Measurements from ENCODE around the gene UBXN10.

Gene UBXN10

DNA sequence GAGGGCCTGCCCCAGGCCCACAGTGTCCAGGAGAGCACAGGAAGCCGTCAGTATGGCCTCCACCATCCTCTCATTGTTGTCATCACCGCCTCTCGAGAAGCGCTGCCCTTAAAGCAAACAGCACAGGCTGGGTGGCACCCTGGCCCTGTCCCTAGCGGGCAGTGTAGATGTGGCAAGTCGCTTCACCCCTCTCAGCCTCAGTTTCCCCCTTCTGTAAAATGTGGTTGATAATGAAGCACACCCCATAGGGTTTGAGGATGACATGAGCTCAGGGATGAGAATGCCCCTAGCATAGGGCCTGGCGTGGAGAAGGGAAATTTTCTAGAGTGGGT is 33.3 kb upstream of the UBXN10 start:
- DNase-seq, result no peak

DNA sequence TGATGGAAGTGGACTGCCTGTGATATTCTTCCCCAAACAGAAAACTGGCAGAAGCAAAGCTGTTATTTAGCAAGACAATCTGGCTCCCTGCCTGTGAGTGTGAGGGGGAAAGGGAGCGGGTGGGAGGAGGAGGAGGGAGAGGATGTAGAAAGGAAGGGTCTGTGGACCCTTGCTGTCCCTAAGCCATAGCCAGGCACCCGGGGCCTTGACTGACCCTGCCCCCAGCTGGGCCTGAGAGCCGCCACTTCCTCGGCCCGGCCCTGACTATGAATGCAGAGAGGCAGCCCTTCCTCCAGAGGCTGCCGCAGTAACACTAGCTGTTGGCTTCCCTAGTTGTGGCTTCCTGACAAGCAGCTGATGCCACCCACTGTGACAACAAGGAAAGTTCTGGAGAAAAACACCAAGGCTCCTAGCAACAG is 32.9 kb upstream of the UBXN10 start:
- DNase-seq, result no peak

DNA sequence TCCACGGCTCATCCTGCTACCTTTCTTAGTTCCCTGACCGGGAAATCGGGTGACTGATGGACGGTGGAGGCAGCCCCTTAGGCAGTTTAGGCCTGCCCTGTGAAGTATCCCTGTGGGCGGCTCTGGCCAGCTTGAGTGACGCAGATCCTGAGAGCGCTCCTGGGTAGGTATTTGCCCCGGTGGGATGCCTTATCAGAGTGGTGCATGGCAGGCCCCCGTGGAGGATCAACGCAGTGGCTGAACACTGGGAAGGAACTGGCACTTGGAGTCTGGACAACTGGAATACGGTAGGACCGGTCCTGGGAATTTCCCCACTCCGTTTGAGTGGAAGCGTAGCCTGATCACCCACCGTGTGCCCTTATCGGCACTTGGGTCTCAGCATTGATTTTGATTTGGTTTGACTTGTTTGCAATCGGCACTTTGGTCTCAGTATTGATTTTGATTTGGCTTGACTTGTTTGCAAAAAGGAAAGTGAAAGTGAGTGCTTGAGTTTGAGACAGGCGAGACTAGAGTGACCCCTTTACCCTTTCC is 31.5 kb upstream of the UBXN10 start:
- no peak for DNase-seq

DNA sequence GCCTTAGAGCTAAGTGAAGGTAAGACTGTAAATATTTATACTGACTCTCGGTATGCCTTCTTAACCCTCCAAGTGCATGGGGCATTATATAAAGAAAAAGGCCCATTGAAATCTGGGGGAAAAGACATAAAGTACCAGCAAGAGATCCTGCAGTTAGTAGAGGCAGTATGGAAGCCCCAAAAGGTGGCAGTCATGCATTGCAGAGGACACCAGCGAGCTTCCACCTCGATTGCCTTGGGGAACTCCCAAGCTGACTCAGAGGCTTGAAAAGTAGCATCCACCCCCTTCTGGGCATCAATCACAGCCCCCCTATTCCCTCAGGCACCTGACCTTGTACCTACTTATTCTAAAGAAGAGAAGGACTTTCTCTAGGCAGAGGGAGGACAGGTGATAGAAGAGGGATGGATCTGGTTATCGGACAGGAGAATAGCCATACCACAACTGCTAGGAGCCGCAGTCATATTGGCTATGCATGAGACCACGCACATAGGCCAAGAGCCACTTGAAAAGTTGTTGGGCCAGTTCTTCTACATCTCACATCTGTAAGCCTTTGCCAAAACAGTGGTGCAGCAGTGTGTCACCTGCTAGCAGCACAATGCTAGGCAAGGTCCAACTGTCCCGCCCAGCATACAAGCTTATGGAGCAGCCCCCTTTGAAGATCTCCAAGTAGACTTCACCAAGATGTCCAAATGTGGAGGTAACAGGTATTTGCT is 27.4 kb upstream of the UBXN10 start:
- no peak for DNase-seq

DNA sequence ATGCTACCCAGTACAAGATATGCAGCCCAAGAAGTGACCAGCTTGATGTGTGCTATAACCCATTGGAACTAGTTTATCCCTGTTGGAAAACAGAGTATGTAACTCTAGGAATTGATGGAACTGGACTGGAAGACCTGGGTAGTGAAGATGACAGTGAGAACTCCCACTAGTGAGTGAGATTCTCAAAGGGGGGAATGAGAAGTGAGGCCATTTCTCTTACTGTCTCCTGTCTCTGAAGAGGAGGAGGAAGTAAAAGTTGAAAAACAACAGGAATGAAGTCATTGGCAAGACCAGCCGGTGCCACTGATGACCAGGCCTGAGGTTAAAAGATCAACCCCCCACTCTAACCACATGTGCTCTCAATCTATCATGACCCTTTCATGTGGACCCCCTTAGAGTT is 25.9 kb upstream of the UBXN10 start:
- DNase-seq, result no peak

DNA sequence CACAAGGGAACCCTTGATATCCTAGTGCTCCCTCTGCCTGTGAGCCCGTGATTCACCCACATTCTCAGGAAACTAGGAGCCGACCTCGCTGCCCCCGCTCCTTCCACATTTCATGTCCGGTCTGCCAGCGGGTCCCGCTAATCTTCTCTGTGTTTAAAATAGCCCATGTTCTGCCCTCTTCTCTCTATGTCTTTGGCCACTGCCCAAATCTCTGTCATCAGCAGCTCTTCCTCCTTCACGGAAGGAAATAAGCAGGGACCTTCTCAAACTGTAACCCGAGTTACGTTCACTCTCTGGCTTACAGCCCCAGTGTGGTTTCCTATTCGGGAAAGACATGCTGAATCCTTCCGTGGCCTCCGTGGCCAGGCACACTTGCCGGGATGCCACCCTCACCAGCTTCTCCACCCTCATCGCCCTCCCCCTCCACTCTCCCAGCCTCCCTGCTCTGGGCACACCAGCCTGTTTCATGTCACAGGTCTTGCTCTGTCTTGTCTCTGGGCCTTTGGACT is 21.1 kb upstream of the UBXN10 start:
- no peak for DNase-seq

DNA sequence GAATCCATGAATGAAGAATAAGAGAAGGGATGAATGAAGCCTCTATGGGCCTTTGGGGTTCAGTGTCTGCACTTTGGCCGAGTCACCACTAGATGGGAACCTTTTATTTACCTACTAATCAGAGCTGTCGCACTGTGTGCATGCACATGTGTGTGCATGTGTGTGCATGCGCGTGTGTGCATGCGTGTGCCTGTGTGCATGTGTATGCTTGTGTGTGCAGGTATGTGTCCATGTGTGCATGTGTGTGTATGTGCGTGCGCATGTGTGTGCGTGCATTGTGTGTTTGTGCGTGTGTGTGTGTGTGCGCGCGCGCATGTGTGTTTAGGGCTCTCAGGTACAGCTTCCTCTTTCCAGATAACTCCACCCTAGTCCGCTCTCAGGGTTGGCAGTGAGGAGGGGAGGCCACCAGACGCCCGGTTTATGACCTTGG is 20.4 kb upstream of the UBXN10 start:
- DNase-seq, result no peak

DNA sequence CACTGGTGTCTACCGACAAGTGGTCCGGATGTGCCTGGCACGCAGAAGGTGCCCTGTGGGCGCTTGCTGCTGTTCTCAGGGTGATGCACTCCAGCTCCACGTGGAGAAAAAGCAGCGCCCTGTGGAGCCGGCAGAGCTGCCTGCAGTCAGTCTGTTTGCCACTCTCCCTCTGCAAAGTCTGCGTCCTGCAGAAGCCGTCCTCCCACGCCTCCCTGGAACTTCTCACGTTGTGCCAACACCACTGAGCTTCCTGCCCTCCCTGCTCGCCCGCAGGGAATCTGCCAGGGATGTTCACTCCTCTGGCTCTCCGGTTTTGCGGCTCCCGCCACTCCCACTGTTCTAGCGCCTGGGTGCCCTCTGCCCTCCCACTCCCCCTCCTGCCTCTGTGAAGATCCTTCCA is 19.8 kb upstream of the UBXN10 start:
- DNase-seq, result no peak

DNA sequence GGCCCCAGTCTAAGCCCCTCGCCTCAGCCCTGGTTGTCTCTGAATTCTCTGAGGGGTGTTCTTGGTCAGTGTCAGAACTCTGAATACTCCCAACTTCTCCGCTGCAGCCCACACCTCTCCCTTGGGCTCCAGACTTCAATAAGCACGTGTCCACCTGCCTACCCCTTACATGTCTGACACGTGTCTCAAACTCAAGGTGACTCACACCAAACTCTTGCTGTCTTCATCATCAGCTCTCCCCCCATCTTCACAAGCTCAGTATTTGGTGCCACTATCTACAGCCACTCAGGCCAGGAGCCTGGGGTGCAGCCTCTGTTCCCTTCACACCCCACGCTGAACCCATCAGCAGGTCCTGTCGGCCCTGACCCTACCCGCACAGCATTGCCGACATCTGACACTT is 18.8 kb upstream of the UBXN10 start:
- DNase-seq, result no peak

DNA sequence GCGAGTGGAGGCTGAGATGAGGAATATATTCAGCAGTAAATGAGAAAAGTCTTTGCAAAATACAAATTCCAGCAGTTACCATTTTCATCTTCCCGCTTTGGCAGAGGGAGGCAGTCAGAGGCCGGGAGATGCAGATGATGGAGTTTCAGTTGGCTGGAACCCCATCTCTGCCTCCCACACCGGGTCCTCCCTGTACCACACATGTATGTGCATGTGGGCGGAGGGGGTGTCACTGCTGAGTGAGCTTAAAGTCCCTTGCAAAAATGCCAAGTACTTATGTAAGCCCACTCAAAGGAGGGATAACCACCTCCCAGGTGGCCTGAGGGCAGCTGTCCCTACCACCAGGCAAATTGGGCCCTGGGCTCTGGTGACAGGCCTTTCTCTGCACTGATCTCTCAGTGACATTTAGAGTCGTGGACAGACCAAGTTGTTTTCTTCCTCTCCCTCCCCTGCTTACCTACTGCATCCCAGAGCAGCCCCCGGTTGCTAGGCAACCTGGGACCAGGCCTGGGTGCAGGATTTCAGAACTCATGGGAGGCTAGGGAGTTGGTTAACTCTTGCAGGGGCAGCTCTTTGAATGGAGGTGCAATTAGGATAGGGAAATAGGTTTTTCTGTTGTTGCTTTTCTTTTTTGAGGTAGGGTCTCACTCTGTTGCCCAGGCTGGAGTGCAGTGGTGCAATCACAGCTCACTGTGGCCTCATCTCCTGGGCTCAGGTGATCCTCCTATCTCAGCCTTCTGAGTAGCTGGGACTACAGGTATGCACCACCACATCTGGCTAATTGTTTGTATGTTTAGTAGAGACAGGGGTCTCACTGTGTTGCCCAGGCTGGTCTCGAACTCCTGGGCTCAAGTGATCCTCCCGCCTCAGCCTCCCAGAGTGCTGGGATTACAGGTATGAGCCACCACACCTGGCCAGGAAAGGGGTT is 17.1 kb upstream of the UBXN10 start:
- DNase-seq, result no peak

DNA sequence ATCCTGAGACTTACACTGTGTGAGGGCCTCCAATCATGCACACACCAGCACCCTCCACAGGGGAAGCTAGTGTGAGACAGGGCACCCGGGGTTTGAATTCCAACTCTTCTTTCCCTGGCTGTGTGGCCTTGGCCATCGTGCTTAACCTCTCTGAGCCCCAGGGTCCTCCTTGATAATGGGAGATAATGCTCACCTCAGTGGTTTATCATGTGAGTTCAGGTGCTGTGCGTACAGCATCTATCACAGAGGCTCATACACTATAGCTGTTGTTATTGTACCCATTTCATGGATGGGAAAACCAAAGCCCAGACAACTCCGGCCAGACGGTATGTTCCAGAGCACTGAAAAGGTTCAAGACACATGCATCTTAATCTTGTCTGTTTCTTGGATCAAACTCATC is 16.0 kb upstream of the UBXN10 start:
- no peak for DNase-seq

DNA sequence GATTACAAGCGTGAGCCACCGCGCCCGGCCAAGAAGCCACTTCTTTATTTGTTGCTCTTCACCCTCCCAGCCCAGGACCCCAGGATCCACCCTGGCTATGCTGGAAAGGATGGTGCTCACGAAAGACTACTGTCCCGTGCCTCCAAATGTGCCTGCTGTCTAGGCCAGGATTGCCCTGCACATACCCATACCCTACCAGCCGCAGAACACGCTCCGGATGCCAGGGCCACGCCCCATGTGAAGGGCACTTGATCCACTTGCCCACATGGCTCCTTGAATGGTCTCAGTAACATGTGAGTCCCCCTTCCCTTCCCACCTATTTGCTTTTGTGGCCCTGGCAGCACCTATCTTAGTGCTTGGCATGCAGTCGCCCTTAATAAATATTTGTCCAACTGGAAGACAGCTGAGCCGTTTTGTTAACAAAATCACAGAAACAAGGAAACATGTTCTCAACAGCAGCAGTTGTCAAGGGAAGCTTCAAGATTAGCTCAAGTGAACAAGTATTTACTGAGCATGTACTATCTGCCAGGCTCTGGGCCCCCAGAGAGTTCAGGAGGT is 13.8 kb upstream of the UBXN10 start:
- no peak for DNase-seq

DNA sequence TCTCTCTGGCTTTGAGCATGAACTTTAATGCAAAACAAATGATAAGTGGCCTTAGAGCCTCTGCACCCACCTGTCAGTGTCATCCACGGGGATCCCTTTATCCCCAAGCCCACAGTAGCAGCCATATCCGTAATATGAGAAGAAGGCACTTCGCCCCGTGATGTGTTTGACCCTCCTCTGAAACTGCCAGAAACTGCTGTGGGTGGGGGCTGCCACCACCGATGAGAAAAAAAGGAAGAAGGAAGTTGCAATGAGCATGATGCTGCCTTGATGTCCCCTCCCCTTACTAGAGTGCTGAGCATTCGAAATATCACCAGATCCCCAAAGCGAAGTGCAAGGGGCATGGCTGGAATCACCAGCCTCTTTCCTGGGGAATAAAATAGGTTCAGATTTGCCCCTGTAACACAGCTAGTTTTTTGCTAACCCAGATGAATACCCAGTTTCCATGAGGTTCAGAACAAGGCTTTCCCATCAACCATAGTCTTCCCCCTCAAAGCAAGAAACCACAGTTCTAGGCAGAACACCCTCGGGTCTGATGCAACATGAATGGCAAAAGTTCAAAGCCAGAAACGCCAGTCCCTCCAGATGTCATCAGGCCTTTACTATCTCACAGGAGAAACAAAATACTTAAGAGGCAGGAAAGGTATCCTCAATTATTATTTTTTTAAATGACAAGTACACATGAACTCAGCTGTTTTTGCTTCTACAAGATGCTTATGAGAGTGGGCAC is 10.8 kb upstream of the UBXN10 start:
- DNase-seq, result no peak

DNA sequence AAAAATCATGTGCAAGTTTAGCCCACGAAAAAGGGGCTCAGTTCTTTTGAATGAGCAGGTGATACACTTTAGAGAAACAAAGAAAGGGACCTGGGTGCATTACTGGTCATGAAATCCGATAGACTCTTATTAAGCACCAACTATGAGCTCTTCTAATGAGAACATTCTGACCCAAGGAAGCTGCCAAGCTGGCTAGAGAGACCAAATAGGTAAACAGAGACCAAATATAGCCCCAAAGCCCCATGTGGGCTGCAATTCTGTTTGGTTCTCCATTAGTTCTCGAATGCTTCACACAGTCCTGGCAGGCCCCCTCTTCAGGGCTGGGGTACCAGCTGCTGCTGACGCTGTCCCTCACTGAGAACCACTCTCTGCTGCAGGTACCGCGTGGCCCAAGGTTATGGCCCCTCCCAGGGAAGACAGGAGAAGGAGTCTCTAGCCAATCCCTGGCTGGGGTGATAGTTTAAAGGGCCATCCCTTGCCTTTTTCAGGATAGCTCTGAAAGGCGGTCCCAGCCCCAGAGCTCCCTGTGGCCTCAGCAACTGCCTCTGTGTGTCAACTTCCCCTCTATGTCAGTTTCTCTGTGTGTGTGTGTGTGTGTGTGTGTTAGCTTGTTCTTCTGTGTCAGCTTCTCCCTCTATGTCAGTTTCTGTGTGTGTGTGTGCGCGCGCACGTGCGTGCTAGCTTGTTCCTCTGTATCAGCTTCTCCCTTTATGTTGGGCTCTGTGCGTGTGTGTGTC is 7.1 kb upstream of the UBXN10 start:
- DNase-seq, result no peak

DNA sequence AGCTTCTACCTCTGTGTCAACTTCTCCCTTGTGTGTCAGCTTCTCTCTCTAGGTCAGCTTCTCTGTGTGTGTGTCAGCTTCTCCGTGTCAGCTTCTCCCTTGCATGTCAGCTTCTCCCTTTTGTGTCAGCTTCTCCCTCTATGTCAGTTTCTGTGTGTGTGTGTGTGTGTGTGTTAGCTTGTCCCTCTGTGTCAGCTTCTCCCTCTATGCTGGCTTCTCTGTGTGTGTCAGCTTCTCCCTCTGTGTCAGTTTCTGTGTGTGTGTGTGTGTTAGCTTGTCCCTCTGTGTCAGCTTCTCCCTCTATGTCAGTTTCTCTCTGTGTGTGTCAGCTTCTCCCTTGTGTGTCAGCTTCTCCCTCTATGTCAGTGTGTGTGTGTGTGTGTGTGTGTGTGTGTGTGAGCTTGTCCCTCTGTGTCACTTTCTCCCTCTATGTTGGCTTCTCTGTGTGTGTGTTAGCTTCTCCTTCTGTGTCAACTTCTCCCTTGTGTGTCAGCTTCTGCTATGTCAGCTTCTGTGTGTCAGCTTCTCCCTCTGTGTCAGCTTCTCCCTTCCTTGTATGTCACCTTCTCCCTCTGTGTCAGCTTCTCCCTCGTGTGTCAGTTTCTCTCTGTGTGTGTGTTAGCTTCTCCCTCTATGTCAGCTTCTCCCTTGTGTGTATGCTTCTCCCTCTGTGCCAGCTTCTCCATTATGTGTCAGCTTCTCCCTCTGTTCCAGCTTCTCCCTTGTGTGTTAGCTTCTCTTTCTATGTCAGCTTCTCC is 6.3 kb upstream of the UBXN10 start:
- no peak for DNase-seq

DNA sequence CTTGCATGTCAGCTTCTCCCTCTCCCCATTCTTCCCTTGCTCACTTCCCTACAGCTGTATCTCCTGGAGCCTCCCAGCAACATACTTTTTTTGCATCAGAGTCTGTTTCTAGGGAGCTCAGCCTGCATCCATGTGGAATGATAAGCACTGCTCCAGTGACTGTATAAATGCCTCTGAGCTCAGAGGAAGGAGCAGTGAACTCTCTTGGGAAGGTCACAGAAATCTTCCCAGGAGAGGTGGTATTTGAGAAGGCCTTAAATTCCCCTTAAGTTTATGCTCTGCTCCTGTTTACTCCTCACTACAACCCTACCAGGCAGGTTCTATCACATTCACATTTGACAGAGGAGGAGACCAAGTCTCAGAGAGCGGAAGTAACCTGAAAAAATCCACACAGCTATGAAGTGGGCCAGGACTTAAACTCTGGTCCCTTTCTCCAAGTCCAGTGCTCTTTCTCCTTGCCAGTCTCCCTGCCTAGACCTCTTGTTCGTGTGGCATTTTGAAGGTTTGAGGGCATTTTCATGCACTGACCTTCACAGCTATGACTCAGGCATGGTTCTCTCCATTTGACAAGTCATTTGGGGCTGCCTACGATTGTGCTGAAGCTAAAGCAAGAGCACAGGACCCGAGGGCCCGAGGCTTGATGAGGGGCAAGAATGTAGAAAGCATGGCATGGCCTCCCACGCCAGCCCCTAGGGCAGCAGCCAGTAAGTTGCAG is 5.6 kb upstream of the UBXN10 start:
- no peak for DNase-seq

DNA sequence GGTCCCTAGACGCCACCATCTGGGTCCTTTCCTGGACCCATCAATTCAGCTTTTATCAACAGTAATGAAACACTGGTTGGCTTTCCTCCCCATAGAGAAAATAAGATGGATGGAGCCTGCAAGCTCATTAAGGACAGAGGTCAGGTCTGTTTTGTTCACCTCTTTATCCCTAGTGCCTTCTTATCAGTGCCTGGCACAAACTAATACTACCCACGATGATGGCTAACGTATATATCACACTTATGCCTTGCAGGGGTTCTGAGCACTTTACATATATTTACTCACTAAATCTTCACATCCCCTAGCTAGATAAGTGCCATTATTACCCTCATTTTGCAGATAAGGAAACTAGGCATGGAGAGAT is 5.1 kb upstream of the UBXN10 start:
- DNase-seq, result no peak

DNA sequence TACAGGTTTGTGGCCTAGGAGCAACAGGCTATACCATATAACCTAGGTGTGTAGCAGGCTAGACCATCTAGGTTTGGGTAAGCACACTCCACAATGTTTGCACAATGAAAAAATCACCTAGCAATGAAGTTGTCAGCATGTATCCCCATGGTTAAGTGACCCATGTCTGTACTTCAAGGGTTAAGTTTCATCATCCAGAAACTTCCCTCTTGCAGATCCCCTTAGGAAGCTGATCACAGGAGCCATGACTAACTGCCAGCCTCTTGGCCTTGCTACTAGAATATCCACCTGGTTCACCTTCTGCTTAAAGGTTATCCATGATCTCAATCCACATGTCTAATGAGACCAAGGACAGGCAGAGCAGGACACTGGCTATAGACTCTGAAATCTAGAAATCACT is 3.5 kb upstream of the UBXN10 start:
- DNase-seq, result no peak

DNA sequence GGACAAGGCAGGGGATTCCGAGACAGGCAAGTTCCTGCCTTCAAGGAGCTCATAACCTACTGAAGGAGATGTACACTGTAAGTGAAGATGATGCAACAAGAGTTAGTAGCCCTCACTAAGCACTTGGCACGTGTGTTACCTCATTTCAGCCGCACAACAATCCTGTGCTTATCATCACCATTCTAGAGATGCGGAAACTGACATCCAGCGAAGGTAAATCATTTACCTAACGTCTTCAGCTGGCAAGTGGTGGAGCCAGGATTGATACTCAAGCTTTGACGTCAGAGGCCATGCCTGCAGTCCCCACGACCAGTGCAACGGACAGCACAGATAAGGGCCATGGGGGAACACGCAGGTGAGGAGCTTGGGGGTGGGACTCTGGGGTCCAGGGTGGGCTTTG is 2.9 kb upstream of the UBXN10 start:
- no peak for DNase-seq

DNA sequence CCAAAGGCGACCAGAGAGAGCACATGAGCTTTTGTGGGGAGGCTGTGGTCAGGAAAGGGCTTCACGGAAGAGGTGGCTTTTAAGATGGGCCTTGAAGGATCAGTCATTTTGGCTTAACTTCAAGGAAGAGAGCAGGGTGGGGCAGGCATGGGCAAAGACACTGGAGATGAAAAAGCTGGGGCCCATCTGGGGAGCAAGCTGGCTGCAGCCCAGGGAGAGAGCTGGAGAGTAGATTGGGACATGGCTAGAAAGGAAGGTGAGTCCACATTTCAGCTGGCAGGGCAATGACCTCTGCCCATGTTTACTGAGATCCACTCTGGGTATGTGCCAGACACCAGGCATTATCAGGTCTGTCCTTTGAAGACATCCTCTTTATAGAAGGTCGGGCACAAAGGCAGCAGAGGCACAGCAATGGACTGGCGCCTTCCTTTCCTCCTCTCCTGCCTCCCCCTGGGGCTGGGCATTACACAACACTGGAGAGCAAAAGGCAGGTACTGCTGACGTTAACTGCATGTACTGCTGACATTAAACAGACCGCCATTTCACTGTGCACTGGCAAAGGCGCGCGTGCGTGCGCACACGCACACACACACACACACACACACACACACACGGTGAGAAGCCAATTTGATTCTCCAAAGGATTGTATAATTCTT is 2.2 kb upstream of the UBXN10 start:
- no peak for DNase-seq

All from CD4-positive, alpha-beta T cell treated with Interleukin-12 subunit alpha and Interleukin-12 subunit beta, for 1 hour (primary cell).